CD14-positive monocyte (primary cell): Measurements from ENCODE around the gene KIAA0513. TPM values are rescaled to one million over a fixed set of nuclear protein-coding genes. Genes with fewer than 3 reads are reported as not detected.

Experiments
- DNase-seq, 3 donors: peaks; one replicate each; pipeline ENCODE4 v3.0.0-alpha.2; 2011 to 2022
- H2AFZ ChIP-seq: 2 replicates; pipeline ENCODE4 v1.6.0; 2012; ENCODE audit warnings: mild to moderate bottlenecking, low read depth, low read length, inconsistent platforms; ENCODE audit not compliant: insufficient read depth, poor library complexity, severe bottlenecking
- H3K27ac ChIP-seq, 2 donors: 1 replicate in 1 of 2; 2 replicates in 1 of 2; pipeline ENCODE4 v1.5.1; 2012 to 2013; ENCODE audit warnings: low read length in 2 of 2, control low read depth in 1 of 2, inconsistent platforms in 1 of 2, low read depth in 1 of 2, mild to moderate bottlenecking in 1 of 2
- H3K27me3 ChIP-seq, 2 donors: one replicate each; pipeline versions ENCODE4 v1.6.0 to v1.6.1; 2011 to 2013; ENCODE audit warnings: low read length in 2 of 2; ENCODE audit not compliant: control insufficient read depth in 2 of 2, insufficient read depth in 2 of 2
- H3K36me3 ChIP-seq, 2 donors: replicated peaks in 1 of 2; 1 replicate in 1 of 2; 2 replicates in 1 of 2; pipeline versions ENCODE4 v1.5.1 to v1.6.1; 2012 to 2013; ENCODE audit warnings: low read length in 2 of 2, control low read depth in 1 of 2, inconsistent platforms in 1 of 2, mild to moderate bottlenecking in 1 of 2; ENCODE audit not compliant: insufficient read depth in 2 of 2, control insufficient read depth in 1 of 2
- H3K4me1 ChIP-seq, 2 donors: 1 replicate in 1 of 2; 2 replicates in 1 of 2; pipeline versions ENCODE4 v1.5.1 to v1.6.1; 2012 to 2013; ENCODE audit warnings: low read length in 2 of 2, control low read depth in 1 of 2, inconsistent platforms in 1 of 2, mild to moderate bottlenecking in 1 of 2, moderate library complexity in 1 of 2; ENCODE audit not compliant: insufficient read depth in 2 of 2, control insufficient read depth in 1 of 2
- H3K4me2 ChIP-seq: replicated peaks from 2 replicates; pipeline ENCODE3; 2012; ENCODE audit warnings: low read length, moderate library complexity, mild to moderate bottlenecking; ENCODE audit not compliant: poor library complexity, severe bottlenecking; ENCODE audit errors: extremely low read depth
- H3K4me3 ChIP-seq, 3 experiments: fragments of 200-600 bp in 1 of 3; sonication (generic) in 1 of 3; replicated peaks in 1 of 3; 1 replicate in 2 of 3; 2 replicates in 1 of 3; pipeline ENCODE4 v1.5.1; 2011 to 2013; ENCODE audit warnings: low read length in 3 of 3, mild to moderate bottlenecking in 3 of 3, control low read depth in 2 of 3, low read depth in 2 of 3, inconsistent platforms in 1 of 3, moderate library complexity in 1 of 3
- H3K79me2 ChIP-seq: 2 replicates; pipeline ENCODE4 v1.6.0; 2012; ENCODE audit warnings: mild to moderate bottlenecking, control low read depth, inconsistent platforms, low read length, moderate library complexity; ENCODE audit not compliant: insufficient read depth
- H3K9ac ChIP-seq: 2 replicates; pipeline ENCODE4 v1.6.0; 2017; ENCODE audit warnings: low read length, mild to moderate bottlenecking; ENCODE audit not compliant: insufficient read depth, poor library complexity, severe bottlenecking
- H3K9me3 ChIP-seq, 2 donors: replicated peaks in 1 of 2; 1 replicate in 1 of 2; 2 replicates in 1 of 2; pipeline versions ENCODE4 v1.5.1 to v1.6.1; 2012 to 2013; ENCODE audit warnings: low read length in 2 of 2, control low read depth in 1 of 2; ENCODE audit not compliant: control insufficient read depth in 1 of 2, insufficient read depth in 1 of 2
- H4K20me1 ChIP-seq: 2 replicates; pipeline ENCODE4 v1.6.0; 2012; ENCODE audit warnings: mild to moderate bottlenecking, low read length, control low read depth, moderate library complexity; ENCODE audit not compliant: insufficient read depth
- H3K27ac Mint-ChIP-seq, 7 donors: one replicate each; pipeline ENCODE4 v1.8.0; 2020; ENCODE audit warnings: mild to moderate bottlenecking in 7 of 7, mixed read lengths in 7 of 7, moderate library complexity in 6 of 7, inconsistent platforms in 2 of 7
- H3K27me3 Mint-ChIP-seq, 3 donors: one replicate each; pipeline ENCODE4 v1.8.0; 2021 to 2022; ENCODE audit warnings: low read depth in 3 of 3, mild to moderate bottlenecking in 3 of 3, mixed read lengths in 3 of 3, moderate library complexity in 3 of 3, inconsistent platforms in 1 of 3
- H3K36me3 Mint-ChIP-seq, 2 donors: one replicate each; pipeline ENCODE4 v1.8.0; 2020; ENCODE audit warnings: mixed read lengths in 2 of 2, inconsistent platforms in 1 of 2, mild to moderate bottlenecking in 1 of 2
- H3K4me1 Mint-ChIP-seq: one replicate; pipeline ENCODE4 v1.8.0; 2020; ENCODE audit warnings: mild to moderate bottlenecking, mixed read lengths
- H3K4me3 Mint-ChIP-seq, 2 donors: one replicate each; pipeline ENCODE4 v1.8.0; 2020; ENCODE audit warnings: mild to moderate bottlenecking in 2 of 2, mixed read lengths in 2 of 2, moderate library complexity in 1 of 2
- H3K9me3 Mint-ChIP-seq, 7 donors: one replicate each; pipeline ENCODE4 v1.8.0; 2020 to 2022; ENCODE audit warnings: mixed read lengths in 7 of 7, mild to moderate bottlenecking in 6 of 7, moderate library complexity in 6 of 7, inconsistent platforms in 2 of 7
- CTCF ChIP-seq: fragments of 200-600 bp; IDR thresholded peaks from one replicate; pipeline ENCODE4 v1.8.0; 2022; ENCODE audit warnings: antibody characterized with exemption, mild to moderate bottlenecking
- WGBS: methylation state at CpG from one replicate; pipeline ENCODE4 v1.1.5; 2013; ENCODE audit warnings: missing lambda C conversion rate; ENCODE audit not compliant: insufficient coverage; 5-methylcytosine and 5-hydroxymethylcytosine counted together
- intact Hi-C, 2 donors: fragments of 100-400 bp; cut with micrococcal nuclease; formaldehyde crosslinking; loops; one replicate each; pipeline versions ENCODE4 v1.15.0 to v1.15.1; 2023
- polyA plus RNA-seq, 3 donors: library from polyadenylated mRNA; depleted of rRNA in 1 of 3; unstranded in 2 of 3; stranded (reverse) in 1 of 3; fragments of 300-500 nt in 2 of 3; fragments of >200 nt in 1 of 3; fragmentation: Illumina TruSeq in 2 of 3; gene quantifications; 1 replicate in 2 of 3; 2 replicates in 1 of 3; pipeline ENCODE4 v1.2.3, GENCODE V29; 2012 to 2021

Gene KIAA0513
- polyA plus RNA-seq, 3 donors, result 21.4 to 77.5 (median 32.7) TPM

GRCh38 chr16:85139881-85140339 lies 112.3 kb downstream of the KIAA0513 start:
- H3K27ac Mint-ChIP-seq, result no peak overlapping the region
- peaks cover 15 to 22% (median 15%) of the 10 kb centered on the region in 3 donors for H3K27me3 Mint-ChIP-seq

GRCh38 chr16:85140455-85141012 lies 112.9 kb downstream of the KIAA0513 start:
- intact Hi-C loops, result no loop called here
- Histone ChIP-seq H3K27me3 (no peaks in the 10 kb centered on the region), H3K9ac (no peak overlapping the region), H3K4me1 (peaks cover 24 to 27% of the 10 kb centered on the region in 2 donors), H3K4me3 (no peak overlapping the region), H2AFZ (no peak overlapping the region), H4K20me1 (no peaks in the 10 kb centered on the region), H3K9me3 (no peaks in the 10 kb centered on the region), H3K27ac (no peak overlapping the region), H3K36me3 (no peaks in the 10 kb centered on the region), H3K4me2 (no peak overlapping the region), H3K79me2 (no peaks in the 10 kb centered on the region)
- Mint-ChIP-seq H3K4me1 (peaks cover 29% of the 10 kb centered on the region), H3K9me3 (peaks cover 2 to 9% (median 4%) of the 10 kb centered on the region in 7 donors), H3K27ac (no peak overlapping the region), H3K36me3 (no peaks in the 10 kb centered on the region), H3K4me3 (no peak overlapping the region), H3K27me3 (peaks cover 15 to 23% (median 15%) of the 10 kb centered on the region in 3 donors)
- 96% methylated on average over 3 of the region's 12 CpGs for WGBS
- TF ChIP-seq CTCF, result no peak
- DNase-seq, result no peak

More at GRCh38 chr16:85139881-85140339, 112.3 kb downstream of the KIAA0513 start:
- Histone ChIP-seq H3K4me2 (no peak overlapping the region), H3K4me3 (no peak overlapping the region), H3K4me1 (peaks cover 30 to 34% of the 10 kb centered on the region in 2 donors), H3K27ac (no peak overlapping the region), H4K20me1 (no peaks in the 10 kb centered on the region), H3K9ac (no peak overlapping the region), H3K79me2 (no peaks in the 10 kb centered on the region), H3K36me3 (no peaks in the 10 kb centered on the region), H2AFZ (no peak overlapping the region), H3K9me3 (no peaks in the 10 kb centered on the region), H3K27me3 (no peaks in the 10 kb centered on the region)
- intact Hi-C loops, result no loop called here
- peaks cover 2 to 9% (median 4%) of the 10 kb centered on the region in 7 donors for H3K9me3 Mint-ChIP-seq
- H3K36me3 Mint-ChIP-seq, result no peaks in the 10 kb centered on the region
- H3K4me1 Mint-ChIP-seq, result peaks cover 35% of the 10 kb centered on the region
- WGBS, result 76% methylated on average over 6 of the region's 9 CpGs
- no peak for TF ChIP-seq CTCF
- DNase-seq, result no peak
- no peak overlapping the region for H3K4me3 Mint-ChIP-seq
